PC-3 (cell line): ENCODE data around the gene BARHL1.

Experiments
- EZH2phosphoT487 ChIP-seq: fragments of 300-600 bp; sonication (generic); IDR thresholded peaks from 2 replicates; pipeline ENCODE4 v1.6.1; 2018; ENCODE audit warnings: mild to moderate bottlenecking, antibody characterized with exemption, low read length, borderline replicate concordance
- TF ChIP-seq, protein P1 (sequence below): fragments of 300-600 bp; sonication (generic); conservative IDR thresholded peaks from 2 replicates; pipeline ENCODE4 v1.5.1; 2017; ENCODE audit warnings: antibody characterized with exemption, low read depth, mild to moderate bottlenecking, low read length

GRCh38 chr9:132556235-132556634 lies 26.2 kb upstream of the BARHL1 start:
- TF ChIP-seq, protein P1, sequence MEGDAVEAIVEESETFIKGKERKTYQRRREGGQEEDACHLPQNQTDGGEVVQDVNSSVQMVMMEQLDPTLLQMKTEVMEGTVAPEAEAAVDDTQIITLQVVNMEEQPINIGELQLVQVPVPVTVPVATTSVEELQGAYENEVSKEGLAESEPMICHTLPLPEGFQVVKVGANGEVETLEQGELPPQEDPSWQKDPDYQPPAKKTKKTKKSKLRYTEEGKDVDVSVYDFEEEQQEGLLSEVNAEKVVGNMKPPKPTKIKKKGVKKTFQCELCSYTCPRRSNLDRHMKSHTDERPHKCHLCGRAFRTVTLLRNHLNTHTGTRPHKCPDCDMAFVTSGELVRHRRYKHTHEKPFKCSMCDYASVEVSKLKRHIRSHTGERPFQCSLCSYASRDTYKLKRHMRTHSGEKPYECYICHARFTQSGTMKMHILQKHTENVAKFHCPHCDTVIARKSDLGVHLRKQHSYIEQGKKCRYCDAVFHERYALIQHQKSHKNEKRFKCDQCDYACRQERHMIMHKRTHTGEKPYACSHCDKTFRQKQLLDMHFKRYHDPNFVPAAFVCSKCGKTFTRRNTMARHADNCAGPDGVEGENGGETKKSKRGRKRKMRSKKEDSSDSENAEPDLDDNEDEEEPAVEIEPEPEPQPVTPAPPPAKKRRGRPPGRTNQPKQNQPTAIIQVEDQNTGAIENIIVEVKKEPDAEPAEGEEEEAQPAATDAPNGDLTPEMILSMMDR = no peak
- TF ChIP-seq EZH2phosphoT487 = no peak
